SK-N-SH treated with all-trans-retinoic acid at 6 μM for 48 hours (cell line): Measurements from ENCODE around the gene TTC32.

ENCODE experiments used
- ATAC-seq: fragments of 200-7000 bp; cut with Tn5 transposase; 3 replicates; pipeline ENCODE4 v1.9.1; 2020; ENCODE audit warnings: mild to moderate bottlenecking, moderate library complexity
- ARNTL ChIP-seq: fragments of 450-650 bp; formaldehyde crosslinking; IDR thresholded peaks from 2 replicates; pipeline ENCODE4 v1.5.0; 2020; ENCODE audit warnings: low read depth, mild to moderate bottlenecking, moderate library complexity, borderline replicate concordance
- BACH2 ChIP-seq: fragments of 250-450 bp; sonication (Bioruptor Pico); IDR thresholded peaks from 2 replicates; pipeline ENCODE4 v1.9.0; 2021; ENCODE audit warnings: mild to moderate bottlenecking, borderline replicate concordance
- CREB5 ChIP-seq: fragments of 250-450 bp; sonication (Bioruptor Pico); IDR thresholded peaks from 2 replicates; pipeline ENCODE4 v1.5.1; 2020; ENCODE audit warnings: low read depth, mild to moderate bottlenecking, moderate library complexity
- CSRNP3 ChIP-seq: fragments of 250-450 bp; sonication (Bioruptor Pico); IDR thresholded peaks from 2 replicates; pipeline ENCODE4 v1.5.1; 2021; ENCODE audit warnings: mild to moderate bottlenecking, moderate library complexity
- ESRRG ChIP-seq: fragments of 250-450 bp; sonication (Bioruptor Pico); IDR thresholded peaks from 2 replicates; pipeline ENCODE4 v1.6.1; 2021; ENCODE audit warnings: mild to moderate bottlenecking
- GLIS3 ChIP-seq: fragments of 250-450 bp; sonication (Bioruptor Pico); IDR thresholded peaks from 2 replicates; pipeline ENCODE4 v1.5.0; 2020; ENCODE audit warnings: mild to moderate bottlenecking, moderate library complexity
- ISL1 ChIP-seq: fragments of 250-450 bp; sonication (Bioruptor Pico); IDR thresholded peaks from 2 replicates; pipeline ENCODE4 v2.1.2; 2022; ENCODE audit warnings: mild to moderate bottlenecking, moderate library complexity
- OSR1 ChIP-seq: fragments of 250-450 bp; sonication (Bioruptor Pico); IDR thresholded peaks from 2 replicates; pipeline ENCODE4 v1.8.0; 2022; ENCODE audit warnings: moderate library complexity, mild to moderate bottlenecking, inconsistent platforms
- PATZ1 ChIP-seq: fragments of 250-450 bp; sonication (Bioruptor Pico); IDR thresholded peaks from 2 replicates; pipeline ENCODE4 v1.8.0; 2020; ENCODE audit warnings: mild to moderate bottlenecking, moderate library complexity, borderline replicate concordance
- POU6F1 ChIP-seq: fragments of 250-450 bp; sonication (Bioruptor Pico); IDR thresholded peaks from 2 replicates; pipeline ENCODE4 v1.8.0; 2021; ENCODE audit warnings: low read depth, mild to moderate bottlenecking, moderate library complexity, borderline replicate concordance
- PPARA ChIP-seq: fragments of 250-450 bp; sonication (Bioruptor Pico); IDR thresholded peaks from 2 replicates; pipeline ENCODE4 v1.5.0; 2020; ENCODE audit warnings: mild to moderate bottlenecking, borderline replicate concordance
- RARB ChIP-seq: fragments of 250-450 bp; sonication (Bioruptor Pico); IDR thresholded peaks from 2 replicates; pipeline ENCODE4 v1.8.0; 2021; ENCODE audit warnings: mild to moderate bottlenecking, moderate library complexity
- SNAI2 ChIP-seq: fragments of 250-450 bp; sonication (Bioruptor Pico); IDR thresholded peaks from 2 replicates; pipeline ENCODE4 v1.5.0; 2020; ENCODE audit warnings: mild to moderate bottlenecking, moderate library complexity
- TCF4 ChIP-seq: fragments of 250-450 bp; sonication (Bioruptor Pico); IDR thresholded peaks from 2 replicates; pipeline ENCODE4 v1.8.0; 2021; ENCODE audit warnings: mild to moderate bottlenecking, moderate library complexity, borderline replicate concordance
- TSHZ2 ChIP-seq: fragments of 250-450 bp; sonication (Bioruptor Pico); IDR thresholded peaks from 2 replicates; pipeline ENCODE4 v1.5.0; 2020; ENCODE audit warnings: mild to moderate bottlenecking, moderate library complexity
- ZC3H10 ChIP-seq: fragments of 250-450 bp; sonication (Bioruptor Pico); IDR thresholded peaks from 2 replicates; pipeline ENCODE4 v1.5.1; 2021; ENCODE audit warnings: mild to moderate bottlenecking, moderate library complexity
- ZFP3 ChIP-seq: fragments of 250-450 bp; sonication (Bioruptor Pico); IDR thresholded peaks from 2 replicates; pipeline ENCODE4 v1.5.0; 2020; ENCODE audit warnings: mild to moderate bottlenecking, moderate library complexity
- ZFP30 ChIP-seq: fragments of 450-650 bp; formaldehyde crosslinking; IDR thresholded peaks from 2 replicates; pipeline ENCODE4 v1.5.0; 2022; ENCODE audit warnings: mild to moderate bottlenecking, moderate library complexity
- ZNF565 ChIP-seq: fragments of 450-650 bp; formaldehyde crosslinking; conservative IDR thresholded peaks from 2 replicates; pipeline ENCODE4 v1.5.0; 2020; ENCODE audit warnings: low read depth, mild to moderate bottlenecking, moderate library complexity
- ZNF70 ChIP-seq: fragments of 450-650 bp; formaldehyde crosslinking; IDR thresholded peaks from 2 replicates; pipeline ENCODE4 v1.5.0; 2020; ENCODE audit warnings: mild to moderate bottlenecking, moderate library complexity
- ZNF8 ChIP-seq: fragments of 450-650 bp; formaldehyde crosslinking; IDR thresholded peaks from 2 replicates; pipeline ENCODE4 v1.5.0; 2020; ENCODE audit warnings: mild to moderate bottlenecking, moderate library complexity

Gene TTC32

GRCh38 chr2:19868701-19869580 lies 32.8 kb downstream of the TTC32 start:
- ATAC-seq, result no peak
- no peak for TF ChIP-seq CSRNP3 (CRISPR knock-in tag)
- no peak for TF ChIP-seq ARNTL (CRISPR knock-in tag)
- TF ChIP-seq ZC3H10, result no peak
- TF ChIP-seq OSR1 (CRISPR knock-in tag), result no peak
- TF ChIP-seq TSHZ2 (CRISPR knock-in tag), result no peak
- TF ChIP-seq ZFP30 (CRISPR knock-in tag), result no peak
- no peak for TF ChIP-seq POU6F1 (CRISPR knock-in tag)
- TF ChIP-seq PPARA (CRISPR knock-in tag), result no peak
- no peak for TF ChIP-seq PATZ1
- no peak for TF ChIP-seq ISL1 (CRISPR knock-in tag)
- no peak for TF ChIP-seq ZNF70 (CRISPR knock-in tag)
- no peak for TF ChIP-seq ZFP3
- TF ChIP-seq RARB (CRISPR knock-in tag), result no peak
- TF ChIP-seq BACH2, result no peak
- TF ChIP-seq ZNF8 (CRISPR knock-in tag), result no peak

GRCh38 chr2:19868224-19868623 lies 33.6 kb downstream of the TTC32 start:
- ATAC-seq, result no peak
- TF ChIP-seq SNAI2 (no peak), ZNF8 (CRISPR knock-in tag) (no peak), ZNF565 (CRISPR knock-in tag) (no peak), ZFP30 (CRISPR knock-in tag) (no peak), GLIS3 (CRISPR knock-in tag) (no peak), CREB5 (no peak), BACH2 (no peak), TCF4 (CRISPR knock-in tag) (no peak), ESRRG (CRISPR knock-in tag) (no peak), PATZ1 (no peak), POU6F1 (CRISPR knock-in tag) (no peak), TSHZ2 (CRISPR knock-in tag) (no peak), ISL1 (CRISPR knock-in tag) (no peak), CSRNP3 (CRISPR knock-in tag) (no peak)
